ENCODE measurements around the gene ARHGAP10.
"Not testable (repeated sequence)": the region's sequence is repeated elsewhere in the genome, so short reads cannot be mapped to it uniquely, and the experiment has no call there.

ARHGAP10 gene

GRCh38 chr4:147996859-147997258 is 265.0 kb downstream of the ARHGAP10 start:
- no peak for DNase-seq

- not testable (repeated sequence) for DNase-seq
These were observed 268.1 kb downstream of the ARHGAP10 start for GRCh38 chr4:148000038-148000437.

DNA sequence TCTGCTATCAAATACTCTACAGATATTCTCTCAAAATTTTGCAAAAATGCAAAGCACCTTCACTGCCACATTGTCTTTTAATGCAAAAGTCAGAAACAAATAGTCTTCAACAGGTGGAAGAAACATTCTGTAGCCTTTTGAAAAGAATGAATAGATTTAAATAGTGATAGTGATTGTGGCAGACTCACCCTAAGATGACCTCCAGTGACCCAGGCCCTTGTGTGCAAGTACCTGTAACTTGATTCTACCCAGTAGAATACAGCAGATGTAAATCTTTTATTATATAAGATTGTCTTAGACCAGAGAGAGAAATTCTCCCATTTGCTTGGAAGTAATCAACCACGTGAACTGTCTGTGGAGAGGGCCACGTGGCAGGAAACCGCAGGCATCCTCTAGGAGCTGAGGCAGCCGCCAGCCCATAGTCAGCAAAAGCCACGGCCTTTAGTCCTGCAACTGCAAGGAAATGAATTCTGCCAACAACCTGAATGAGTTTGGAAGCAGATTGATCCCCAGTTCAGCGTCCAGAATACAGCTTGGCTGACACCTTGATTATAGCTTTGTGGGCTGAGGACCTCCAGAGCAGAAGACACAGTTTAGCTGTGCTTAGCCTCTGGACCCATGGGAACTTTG is 272.5 kb downstream of the ARHGAP10 start:
- no peak for DNase-seq

GRCh38 chr4:148006001-148006400 is 274.1 kb downstream of the ARHGAP10 start:
- DNase-seq: no peak

DNA sequence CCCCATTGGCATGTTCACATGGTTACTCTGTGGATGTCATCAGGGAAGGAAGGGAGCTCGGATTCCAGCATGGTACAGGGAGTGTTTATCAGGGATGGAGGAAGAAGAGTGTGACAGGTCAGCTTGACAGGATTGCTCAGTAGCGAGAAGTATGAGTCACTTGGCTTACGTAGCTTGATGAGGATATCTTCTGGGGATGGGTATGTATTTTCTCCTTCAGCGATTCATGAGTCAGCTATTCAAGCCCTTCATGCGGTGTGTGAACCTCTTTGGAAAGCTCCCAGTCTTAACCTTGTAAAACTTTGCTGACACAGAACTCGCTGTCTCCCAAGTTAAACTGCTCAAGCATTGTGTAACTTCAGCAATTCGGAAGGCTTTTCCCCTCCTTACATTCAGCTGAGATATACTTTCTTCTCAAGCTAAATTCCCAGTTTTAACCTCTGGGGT is 275.4 kb downstream of the ARHGAP10 start:
- DNase-seq: no peak

GRCh38 chr4:148007792-148008191 is 275.9 kb downstream of the ARHGAP10 start:
- DNase-seq: no peak

- DNase-seq: no peak
These were observed 283.2 kb downstream of the ARHGAP10 start for GRCh38 chr4:148015058-148015457.

GRCh38 chr4:148015468-148015867 is 283.6 kb downstream of the ARHGAP10 start:
- DNase-seq: no peak

DNA sequence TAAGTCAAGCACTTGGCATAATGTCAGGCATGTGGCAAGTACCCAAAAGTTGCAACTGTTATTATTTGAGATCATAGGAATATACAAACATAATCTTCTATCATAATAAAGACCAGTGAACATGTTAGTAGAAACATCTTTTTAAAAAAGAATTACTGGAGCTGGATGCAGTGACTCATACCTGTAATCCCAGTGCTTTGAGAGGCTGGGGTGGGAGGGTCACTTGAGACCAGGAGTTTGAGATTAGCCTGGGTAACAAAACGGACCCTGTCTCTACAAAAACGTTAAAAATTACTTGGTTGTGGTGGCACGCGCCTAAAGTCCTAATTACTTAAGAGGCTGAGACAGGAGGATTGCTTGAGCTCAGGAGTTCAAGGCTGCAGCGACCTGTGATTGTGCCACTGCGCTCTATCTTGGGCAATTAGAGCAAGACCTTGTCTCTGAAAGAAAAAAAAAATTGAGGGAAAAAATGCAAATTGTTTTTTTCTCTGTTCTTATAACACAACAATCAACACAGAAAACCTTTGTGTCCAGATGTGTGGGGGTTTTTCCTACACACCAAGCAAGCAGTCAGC is 284.3 kb downstream of the ARHGAP10 start:
- DNase-seq: no peak

DNA sequence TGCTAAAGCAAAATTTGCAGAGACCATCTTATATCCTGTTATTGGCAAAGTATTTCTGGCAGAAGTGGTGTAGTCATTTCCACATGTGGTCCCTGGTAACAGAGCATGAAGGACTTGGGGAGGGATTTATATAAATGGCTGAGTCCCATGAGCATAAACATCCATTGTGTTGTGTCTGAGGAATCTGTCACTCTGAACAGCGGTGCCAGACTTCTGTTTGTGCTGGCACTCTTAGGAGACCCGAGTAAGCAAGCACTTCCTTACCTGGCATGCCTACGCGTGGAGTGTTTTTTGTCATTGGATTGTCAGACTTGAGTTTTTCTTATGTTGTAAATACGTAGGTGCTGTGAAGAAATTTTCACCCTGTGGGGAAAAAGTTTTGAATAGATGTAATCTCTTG is 285.9 kb downstream of the ARHGAP10 start:
- no peak for DNase-seq

GRCh38 chr4:148021686-148022085 is 289.8 kb downstream of the ARHGAP10 start:
- DNase-seq: no peak

DNA sequence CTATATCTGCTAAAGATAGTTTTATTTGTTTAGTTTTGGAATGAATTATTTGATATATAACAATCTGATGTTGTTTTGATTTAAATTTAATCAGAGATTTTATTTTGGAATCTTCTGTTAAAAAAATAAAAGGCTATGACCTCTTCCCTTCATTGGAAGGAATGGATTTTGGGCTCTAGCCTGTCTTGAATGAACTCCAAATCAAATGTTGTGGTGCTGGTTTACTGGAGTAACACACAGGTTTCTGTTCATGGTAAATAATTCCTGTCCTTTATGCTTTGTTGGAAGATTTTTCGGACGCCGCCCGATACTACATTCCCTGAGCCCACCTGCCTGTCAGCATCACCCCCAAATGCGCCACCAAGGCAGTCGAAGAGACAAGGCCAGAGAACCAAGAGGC is 291.1 kb downstream of the ARHGAP10 start:
- DNase-seq: no peak

GRCh38 chr4:148023512-148024181 is 291.8 kb downstream of the ARHGAP10 start:
- no peak for DNase-seq

DNA sequence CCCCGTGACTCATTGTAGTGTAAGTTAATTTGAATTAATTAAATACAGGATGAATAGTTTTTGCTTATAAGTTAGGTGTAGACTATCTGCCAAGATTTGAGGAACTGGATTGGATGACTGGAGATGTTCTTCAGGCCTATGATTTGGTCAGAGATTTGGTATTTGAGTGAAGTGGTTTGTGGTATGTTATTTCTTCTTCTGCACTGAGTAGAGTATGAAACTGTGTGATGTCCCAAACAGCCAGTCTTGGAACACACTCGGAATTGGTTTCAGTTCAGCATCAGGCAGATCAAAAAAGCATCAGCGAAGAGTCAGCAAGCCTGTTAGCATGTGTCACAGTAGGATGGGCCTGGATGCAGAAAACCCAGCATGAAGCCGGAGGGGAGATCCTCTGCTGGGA is 294.1 kb downstream of the ARHGAP10 start:
- no peak for DNase-seq

DNA sequence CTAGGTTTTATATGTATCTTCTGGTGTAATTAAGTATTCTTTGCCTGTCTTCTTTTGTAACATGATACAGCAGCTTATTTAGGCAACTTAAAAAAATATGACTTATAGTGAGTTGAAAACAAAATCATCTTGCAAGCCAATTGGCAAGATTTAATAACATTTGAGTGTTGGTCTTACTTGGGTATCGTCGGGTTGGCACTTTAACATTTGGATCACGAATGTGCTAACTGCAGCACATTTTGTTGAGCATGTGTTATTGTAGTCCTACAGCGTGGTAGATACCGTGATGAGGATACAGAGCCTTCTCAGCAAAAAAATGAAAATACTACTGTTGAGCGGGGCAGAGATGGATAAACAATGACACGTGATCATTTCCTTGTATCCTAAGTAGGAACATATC is 295.3 kb downstream of the ARHGAP10 start:
- no peak for DNase-seq

DNA sequence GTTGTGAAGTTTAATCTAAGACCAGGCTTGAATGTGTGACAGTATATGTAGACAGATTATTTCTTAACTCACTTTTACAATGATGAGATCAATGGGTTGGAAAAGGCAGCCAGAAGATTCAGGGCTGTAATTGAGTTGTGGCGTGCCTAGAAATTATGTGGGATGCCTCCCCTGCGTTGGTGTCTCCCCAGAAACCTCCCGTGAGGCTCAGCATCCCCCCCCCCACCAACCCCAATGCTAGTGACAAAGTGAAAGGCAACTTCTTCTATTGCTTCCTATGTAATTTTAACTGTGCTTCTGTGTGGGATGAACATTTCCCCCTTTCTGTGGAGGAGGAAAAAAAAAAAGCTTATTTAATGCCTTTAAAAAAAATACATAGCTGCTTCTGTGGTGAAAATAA is 297.9 kb downstream of the ARHGAP10 start:
- DNase-seq: no peak

DNA sequence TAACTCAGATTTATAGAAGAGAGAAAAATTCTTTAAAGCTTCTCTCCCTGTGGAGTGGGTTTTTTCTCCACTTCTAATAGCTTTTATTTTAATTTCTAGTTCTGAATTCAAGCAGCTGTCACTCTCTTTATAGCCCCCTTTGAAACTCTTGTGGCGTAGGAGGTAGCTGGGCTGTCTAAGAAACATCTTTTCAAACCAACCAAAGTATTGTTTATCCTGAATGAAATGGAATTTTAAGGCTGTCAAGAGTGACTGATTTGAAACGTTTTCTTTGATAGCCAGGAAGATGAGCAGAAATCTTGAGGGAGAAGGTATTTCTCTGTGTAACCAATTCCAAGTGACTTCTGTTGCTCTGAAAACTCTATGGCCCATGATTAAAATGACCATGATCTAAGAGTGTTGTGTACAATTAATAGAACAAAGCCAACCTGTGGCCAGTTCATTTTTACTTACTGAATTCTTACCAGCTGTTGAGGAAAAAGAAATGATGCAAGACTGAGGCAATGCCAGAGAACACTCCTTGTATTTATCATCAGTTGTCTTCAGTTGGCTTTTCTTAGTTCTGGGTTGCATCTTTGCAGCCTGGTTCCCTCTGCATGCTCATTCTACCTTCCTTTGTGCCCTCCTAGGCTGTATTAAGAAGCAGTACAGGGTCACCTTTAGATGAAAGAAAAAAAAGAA is 298.4 kb downstream of the ARHGAP10 start:
- DNase-seq: peak; percentile 4

- peak; percentile 32 for DNase-seq
These were observed 302.9 kb downstream of the ARHGAP10 start for GRCh38 chr4:148034813-148035212.

DNA sequence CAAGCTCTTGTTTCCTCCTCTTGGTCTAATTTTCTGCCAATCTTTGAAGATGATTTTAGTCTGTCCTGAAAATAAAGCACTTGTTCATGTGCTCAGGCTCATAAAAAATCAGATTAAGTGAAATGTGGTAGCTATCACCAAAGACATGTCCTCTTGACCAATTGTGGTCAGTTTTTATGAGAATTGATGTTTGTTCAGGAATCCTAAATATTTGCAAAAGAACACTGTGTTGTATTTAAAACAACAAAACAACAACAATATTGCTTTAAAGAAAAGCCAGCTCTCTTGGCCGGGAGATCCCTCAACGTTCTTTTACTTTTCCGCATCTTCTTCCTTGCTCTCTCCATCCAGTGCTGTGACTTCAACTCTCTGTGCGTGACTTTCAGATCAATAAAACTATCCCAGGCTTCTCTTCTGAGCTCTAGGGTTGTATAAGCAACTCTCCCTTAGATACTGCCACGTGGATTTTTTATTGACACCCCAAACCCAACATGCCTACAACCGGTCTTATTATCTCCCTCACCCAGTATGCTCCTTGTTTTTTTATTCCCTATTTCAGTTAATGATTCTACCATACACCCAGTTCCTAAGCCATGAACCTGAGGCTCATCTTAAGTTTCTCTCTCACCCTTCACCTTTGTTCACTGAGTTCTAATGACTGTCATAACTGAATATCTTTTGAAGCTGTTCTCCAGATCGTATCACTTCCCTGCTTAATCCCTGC is 309.9 kb downstream of the ARHGAP10 start:
- DNase-seq: no peak

- DNase-seq: no peak
These were observed 312.4 kb downstream of the ARHGAP10 start for GRCh38 chr4:148044089-148044911.

DNA sequence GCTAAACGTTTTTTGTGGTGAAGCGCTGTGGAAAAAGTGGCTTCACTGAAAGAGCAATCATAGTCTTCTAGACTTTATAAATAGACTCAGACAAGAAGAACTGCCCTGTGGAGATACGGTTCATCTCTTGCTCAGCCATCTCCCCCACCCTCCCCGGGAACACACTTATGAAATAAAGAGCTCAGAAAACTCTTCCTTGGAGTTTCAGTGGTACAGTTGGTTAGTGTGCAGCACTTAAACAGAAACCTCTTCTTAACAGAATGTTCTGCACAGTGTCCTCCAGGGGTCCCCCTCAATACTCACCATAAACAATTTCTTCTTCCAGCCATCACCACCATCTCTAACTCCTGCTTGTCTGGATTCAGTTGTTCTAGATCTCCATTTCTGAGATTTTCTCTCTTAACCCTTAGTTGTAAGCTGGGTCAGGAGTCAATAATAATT is 313.0 kb downstream of the ARHGAP10 start:
- no peak for DNase-seq

GRCh38 chr4:148048598-148048997 is 316.7 kb downstream of the ARHGAP10 start:
- DNase-seq: no peak
